HEK293 (cell line): ENCODE results near the gene UFSP1.

ENCODE experiments used
- CTCF ChIA-PET: fragments of 350-600 bp; formaldehyde crosslinking; extraction: SDS; loops from one replicate; lab custom pipeline; 2021; ENCODE audit warnings: antibody characterized with exemption; lab: Yijun Ruan, JAX
- POLR2A ChIA-PET: fragments of 300-600 bp; formaldehyde crosslinking; extraction: SDS; loops from one replicate; lab custom pipeline; 2020; ENCODE audit warnings: antibody characterized with exemption, inconsistent platforms; lab: Yijun Ruan, JAX
- H3K27ac ChIP-seq: fragments of 200-500 bp; sonication (Bioruptor generic); 2 replicates; pipeline ENCODE4 v1.5.1; 2014; ENCODE audit warnings: low read depth, low read length, control low read depth, inconsistent platforms; ENCODE audit errors: extremely low read depth
- H3K36me3 ChIP-seq, 2 experiments: fragments of 200-500 bp in 1 of 2; sonication (Bioruptor generic) in 1 of 2; 1 replicate in 1 of 2; 2 replicates in 1 of 2; pipeline ENCODE4 v1.5.1; 2014 to 2017; ENCODE audit warnings: inconsistent platforms in 2 of 2, low read length in 2 of 2; ENCODE audit not compliant: control insufficient read depth in 2 of 2, insufficient read depth in 1 of 2
- H3K4me1 ChIP-seq: fragments of 200-500 bp; sonication (Bioruptor generic); 2 replicates; pipeline ENCODE4 v1.5.1; 2014; ENCODE audit warnings: mild to moderate bottlenecking, low read length, inconsistent platforms; ENCODE audit not compliant: control insufficient read depth, insufficient read depth
- H3K4me3 ChIP-seq: 2 replicates; pipeline ENCODE4 v1.5.1; 2011; ENCODE audit warnings: low read depth, mild to moderate bottlenecking, control low read depth, low read length, moderate library complexity
- H3K9me3 ChIP-seq: fragments of 200-500 bp; sonication (Bioruptor generic); 2 replicates; pipeline ENCODE4 v1.5.1; 2014; ENCODE audit warnings: low read depth, low read length, inconsistent platforms; ENCODE audit not compliant: control insufficient read depth, insufficient read depth
- EGR2 ChIP-seq: fragments of 450-650 bp; formaldehyde crosslinking; IDR thresholded peaks from 2 replicates; pipeline ENCODE4 v1.5.1; 2016; ENCODE audit warnings: low read depth, missing biosample characterization, missing genetic modification characterization
- GFI1B ChIP-seq: fragments of 450-650 bp; formaldehyde crosslinking; IDR thresholded peaks from 2 replicates; pipeline ENCODE4 v1.5.1; 2016; ENCODE audit warnings: missing biosample characterization, missing genetic modification characterization
- GLI4 ChIP-seq: fragments of 450-650 bp; formaldehyde crosslinking; IDR thresholded peaks from 2 replicates; pipeline ENCODE4 v1.5.1; 2016; ENCODE audit warnings: missing biosample characterization, missing genetic modification characterization
- INSM2 ChIP-seq: fragments of 450-650 bp; formaldehyde crosslinking; IDR thresholded peaks from 2 replicates; pipeline ENCODE4 v1.5.1; 2016; ENCODE audit warnings: missing biosample characterization, missing genetic modification characterization
- REPIN1 ChIP-seq: fragments of 450-650 bp; formaldehyde crosslinking; IDR thresholded peaks from 2 replicates; pipeline ENCODE4 v1.5.1; 2017; ENCODE audit warnings: missing biosample characterization, missing genetic modification characterization, low read depth
- SETDB1 ChIP-seq: IDR thresholded peaks from one replicate; pipeline ENCODE4 v1.6.1; 2017; ENCODE audit warnings: mild to moderate bottlenecking, low read length, moderate library complexity, mixed read lengths; ENCODE audit not compliant: insufficient read length
- SP7 ChIP-seq: fragments of 450-650 bp; formaldehyde crosslinking; IDR thresholded peaks from 2 replicates; pipeline ENCODE4 v1.5.1; 2016; ENCODE audit warnings: missing biosample characterization, missing genetic modification characterization
- YY1 ChIP-seq: fragments of 450-650 bp; formaldehyde crosslinking; IDR thresholded peaks from 2 replicates; pipeline ENCODE4 v1.5.1; 2018; ENCODE audit warnings: missing biosample characterization, missing genetic modification characterization
- ZBTB20 ChIP-seq: fragments of 450-650 bp; formaldehyde crosslinking; IDR thresholded peaks from 2 replicates; pipeline ENCODE4 v1.5.1; 2016; ENCODE audit warnings: missing biosample characterization, missing genetic modification characterization
- ZBTB21 ChIP-seq: fragments of 450-650 bp; formaldehyde crosslinking; IDR thresholded peaks from 2 replicates; pipeline ENCODE4 v1.5.1; 2017; ENCODE audit warnings: missing biosample characterization, missing genetic modification characterization
- ZBTB49 ChIP-seq: fragments of 450-650 bp; formaldehyde crosslinking; IDR thresholded peaks from 2 replicates; pipeline ENCODE4 v1.5.1; 2016; ENCODE audit warnings: missing biosample characterization, missing genetic modification characterization, low read depth
- ZFHX2 ChIP-seq: fragments of 450-650 bp; formaldehyde crosslinking; conservative IDR thresholded peaks from 2 replicates; pipeline ENCODE4 v1.5.1; 2016; ENCODE audit warnings: missing biosample characterization, missing genetic modification characterization
- ZFP37 ChIP-seq: fragments of 450-650 bp; formaldehyde crosslinking; IDR thresholded peaks from 2 replicates; pipeline ENCODE4 v1.5.1; 2016; ENCODE audit warnings: missing biosample characterization, missing genetic modification characterization
- ZNF184 ChIP-seq: fragments of 450-650 bp; IDR thresholded peaks from 2 replicates; pipeline ENCODE4 v1.5.1; 2018; ENCODE audit warnings: missing biosample characterization, mild to moderate bottlenecking, missing genetic modification characterization
- ZNF324 ChIP-seq: fragments of 450-650 bp; formaldehyde crosslinking; IDR thresholded peaks from 2 replicates; pipeline ENCODE4 v1.5.1; 2016; ENCODE audit warnings: missing biosample characterization, missing genetic modification characterization
- ZNF335 ChIP-seq: fragments of 450-650 bp; formaldehyde crosslinking; conservative IDR thresholded peaks from 2 replicates; pipeline ENCODE4 v1.5.1; 2016; ENCODE audit warnings: missing biosample characterization, missing genetic modification characterization
- ZNF426 ChIP-seq: fragments of 450-650 bp; formaldehyde crosslinking; IDR thresholded peaks from 2 replicates; pipeline ENCODE4 v1.5.1; 2017; ENCODE audit warnings: missing biosample characterization, missing genetic modification characterization, mild to moderate bottlenecking, inconsistent platforms, moderate library complexity
- ZNF488 ChIP-seq: fragments of 450-650 bp; formaldehyde crosslinking; IDR thresholded peaks from 2 replicates; pipeline ENCODE4 v1.5.1; 2016; ENCODE audit warnings: missing biosample characterization, missing genetic modification characterization
- ZNF501 ChIP-seq: fragments of 450-650 bp; formaldehyde crosslinking; IDR thresholded peaks from 2 replicates; pipeline ENCODE4 v1.5.1; 2016; ENCODE audit warnings: missing biosample characterization, missing genetic modification characterization
- ZNF560 ChIP-seq: fragments of 450-650 bp; formaldehyde crosslinking; IDR thresholded peaks from 2 replicates; pipeline ENCODE4 v1.5.1; 2017; ENCODE audit warnings: missing biosample characterization, missing genetic modification characterization, borderline replicate concordance
- ZNF623 ChIP-seq: fragments of 450-650 bp; formaldehyde crosslinking; IDR thresholded peaks from 2 replicates; pipeline ENCODE4 v1.5.1; 2016; ENCODE audit warnings: missing biosample characterization, missing genetic modification characterization
- ZNF76 ChIP-seq: fragments of 450-650 bp; formaldehyde crosslinking; IDR thresholded peaks from 2 replicates; pipeline ENCODE4; 2016; ENCODE audit warnings: low read depth, missing biosample characterization, missing genetic modification characterization, borderline replicate concordance
- ZNF785 ChIP-seq: fragments of 450-650 bp; formaldehyde crosslinking; IDR thresholded peaks from 2 replicates; pipeline ENCODE4 v1.5.1; 2016; ENCODE audit warnings: missing biosample characterization, missing genetic modification characterization
- ZSCAN5A ChIP-seq: fragments of 450-650 bp; formaldehyde crosslinking; IDR thresholded peaks from 2 replicates; pipeline ENCODE4 v1.5.1; 2016; ENCODE audit warnings: missing biosample characterization, missing genetic modification characterization
- TF ChIP-seq, protein P1 (sequence below): fragments of 450-650 bp; formaldehyde crosslinking; IDR thresholded peaks from 2 replicates; pipeline ENCODE4 v1.5.1; 2016; ENCODE audit warnings: missing biosample characterization, missing genetic modification characterization, borderline replicate concordance
- TF ChIP-seq, protein P2 (sequence below): fragments of 450-650 bp; formaldehyde crosslinking; IDR thresholded peaks from 2 replicates; pipeline ENCODE4 v1.5.1; 2016; ENCODE audit warnings: missing biosample characterization, missing genetic modification characterization

The UFSP1 gene

DNA sequence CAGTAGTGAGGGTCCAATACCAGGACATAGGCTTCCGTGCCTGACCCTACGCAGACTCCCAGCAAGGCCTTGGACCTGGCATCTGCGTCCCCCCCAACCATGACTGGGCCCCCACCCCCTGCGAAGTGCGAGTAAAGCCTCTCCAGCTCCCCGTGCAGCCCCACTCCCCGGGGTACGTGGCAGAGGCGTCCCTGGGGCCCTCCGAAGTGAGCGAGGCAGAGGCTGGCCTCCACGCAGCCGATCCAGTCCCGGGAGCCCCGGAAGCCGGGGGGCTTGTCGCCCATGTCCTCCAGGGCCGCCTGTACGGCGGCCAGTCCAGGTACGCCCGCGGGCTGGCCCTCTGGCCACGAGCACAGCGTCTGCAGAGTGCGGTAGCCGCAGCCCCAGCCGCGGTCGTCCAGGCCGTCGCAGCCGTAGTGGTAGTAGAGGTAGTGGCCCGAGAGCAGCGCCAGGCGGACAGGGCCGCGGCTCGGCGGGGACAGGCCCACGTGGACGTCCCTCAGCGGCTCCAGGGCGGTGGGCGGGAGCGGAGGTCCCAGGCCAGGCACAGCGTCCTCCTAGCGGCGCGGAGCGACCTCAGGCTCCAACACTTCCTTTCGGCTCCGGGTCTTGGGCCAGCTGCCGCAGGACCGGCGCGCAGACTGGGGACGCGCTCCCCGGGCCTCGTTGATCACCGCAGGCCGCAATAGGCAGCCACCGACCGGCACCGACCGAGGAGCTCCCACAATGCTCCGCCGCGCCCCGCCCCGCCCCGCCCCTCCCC, at the start of gene UFSP1:
Gene UFSP1 (minus strand): TSS at position 728 of the 763 bp plus-strand sequence. CDS start 444 bp downstream, at position 284.
- POLR2A ChIA-PET = interaction anchor here (0.5 to 8.7 kb wide), 29 partner anchors 12 to 1553 kb away, joined by 3 to 198 read pairs (median 4); partner anchors contain the start of genes AGFG2, EPHB4, FBXO24 and LRCH4
- Histone ChIP-seq H3K36me3 (peaks cover 12 to 47% of the 10 kb centered on the region in 2 experiments; a peak in 2 of 3 replicates), H3K27ac (peak within 1 kb of the TSS; percentile 94), H3K9me3 (no peaks in the 10 kb centered on the region), H3K4me3 (peak within 1 kb of the TSS; percentile 60), H3K4me1 (peaks cover 4% of the 10 kb centered on the region; the same call in 1 of the 2 replicates)
- CTCF ChIA-PET = interaction anchor here (0.6 to 2.1 kb wide), 5 partner anchors 37 to 605 kb away, joined by 3 to 10 read pairs (median 4); partner anchors contain the start of gene SLC12A9
- TF ChIP-seq ZBTB21 (tag by site-specific recombination) (no peak), INSM2 (tag by site-specific recombination) (peak; percentile 33; the same call in 1 of the 2 replicates), ZFHX2 (tag by site-specific recombination) (peak; percentile 68), SETDB1 (no peak), ZNF335 (tag by site-specific recombination) (peak; percentile 82), ZNF184 (tag by site-specific recombination) (no peak), ZNF76 (peak; percentile 82; the same call in 1 of the 2 replicates), SP7 (tag by site-specific recombination) (peak; percentile 74), YY1 (peak; percentile 66), ZNF785 (peak; percentile 82; the same call in 1 of the 2 replicates), ZNF488 (no peak), ZBTB49 (tag by site-specific recombination) (no peak), ZNF623 (no peak), EGR2 (tag by site-specific recombination) (peak; percentile 41), GFI1B (tag by site-specific recombination) (no peak), ZNF324 (tag by site-specific recombination) (peak; percentile 68), ZNF501 (peak; percentile 88), ZBTB20 (tag by site-specific recombination) (peak; percentile 53), ZSCAN5A (peak; percentile 94; the same call in 1 of the 2 replicates), REPIN1 (tag by site-specific recombination) (peak; percentile 65; the same call in 1 of the 2 replicates), GLI4 (tag by site-specific recombination) (peak; percentile 91; the same call in 1 of the 2 replicates), ZNF426 (tag by site-specific recombination) (no peak), ZFP37 (peak; percentile 99), ZNF560 (tag by site-specific recombination) (no peak)
- TF ChIP-seq, protein P1, sequence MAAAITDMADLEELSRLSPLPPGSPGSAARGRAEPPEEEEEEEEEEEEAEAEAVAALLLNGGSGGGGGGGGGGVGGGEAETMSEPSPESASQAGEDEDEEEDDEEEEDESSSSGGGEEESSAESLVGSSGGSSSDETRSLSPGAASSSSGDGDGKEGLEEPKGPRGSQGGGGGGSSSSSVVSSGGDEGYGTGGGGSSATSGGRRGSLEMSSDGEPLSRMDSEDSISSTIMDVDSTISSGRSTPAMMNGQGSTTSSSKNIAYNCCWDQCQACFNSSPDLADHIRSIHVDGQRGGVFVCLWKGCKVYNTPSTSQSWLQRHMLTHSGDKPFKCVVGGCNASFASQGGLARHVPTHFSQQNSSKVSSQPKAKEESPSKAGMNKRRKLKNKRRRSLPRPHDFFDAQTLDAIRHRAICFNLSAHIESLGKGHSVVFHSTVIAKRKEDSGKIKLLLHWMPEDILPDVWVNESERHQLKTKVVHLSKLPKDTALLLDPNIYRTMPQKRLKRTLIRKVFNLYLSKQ (tag by site-specific recombination) = no peak
- TF ChIP-seq, protein P2, sequence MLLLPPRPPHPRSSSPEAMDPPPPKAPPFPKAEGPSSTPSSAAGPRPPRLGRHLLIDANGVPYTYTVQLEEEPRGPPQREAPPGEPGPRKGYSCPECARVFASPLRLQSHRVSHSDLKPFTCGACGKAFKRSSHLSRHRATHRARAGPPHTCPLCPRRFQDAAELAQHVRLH = 0 out of 2 replicates have a peak, but pooled peaks have one; percentile 46
